GM12878 (cell line): ENCODE measurements around the gene REEP6. TPM values are rescaled to one million over a fixed set of nuclear protein-coding genes. Genes with fewer than 3 reads are reported as not detected.
"Not testable (repeated sequence)": the region's sequence is repeated elsewhere in the genome, so short reads cannot be mapped to it uniquely, and the experiment has no call there.

Experiments
- ATAC-seq: fragments of 200-7000 bp; cut with Tn5 transposase; 3 replicates; pipeline ENCODE4 v1.9.1; 2020; ENCODE audit warnings: mild to moderate bottlenecking, moderate library complexity
- BruUV-seq: library from RNA; stranded (reverse); fragments of 400-500 nt; replicated peaks from 2 replicates; lab custom pipeline; 2021; lab: Mats Ljungman, UMichigan
- CTCF ChIA-PET: fragments of 300-600 bp; sonication (Branson Sonifier 250); formaldehyde crosslinking; extraction: SDS; loops from one replicate; lab custom pipeline; 2021; ENCODE audit warnings: inconsistent platforms; lab: Yijun Ruan, JAX
- POLR2A ChIA-PET: fragments of 350-600 bp; formaldehyde crosslinking; extraction: SDS; loops from one replicate; lab custom pipeline; 2021; ENCODE audit warnings: inconsistent platforms; lab: Charles Lee
- RAD21 ChIA-PET: fragments of 300-600 bp; sonication (Branson Sonifier 250); formaldehyde crosslinking; loops from one replicate; lab custom pipeline; 2023; ENCODE audit warnings: antibody characterized with exemption; ENCODE audit not compliant: unreplicated experiment; lab: Charles Lee
- SMC1A ChIA-PET: fragments of 300-600 bp; sonication (Branson Sonifier 250); formaldehyde crosslinking; loops from one replicate; lab custom pipeline; 2023; ENCODE audit not compliant: unreplicated experiment, uncharacterized antibody; lab: Charles Lee
- DNase-seq: peaks from one replicate; pipeline ENCODE4 v3.0.0-alpha.2; 2011; ENCODE audit warnings: low read depth, low spot score
- FAIRE-seq: peaks from 3 replicates; lab custom pipeline; 2011; peaks lifted over from hg19 to GRCh38; lab: Jason Lieb, UNC
- H2AFZ ChIP-seq: 2 replicates; pipeline ENCODE4 v1.6.0; 2011; ENCODE audit warnings: low read depth, low read length, control low read depth; ENCODE audit not compliant: control insufficient read depth
- H3K27ac ChIP-seq: 2 replicates; pipeline ENCODE4 v1.5.1; 2011; ENCODE audit warnings: control low read depth; ENCODE audit not compliant: control insufficient read depth, insufficient read depth
- H3K27me3 ChIP-seq, 2 experiments: replicated peaks in 1 of 2; 2 replicates each; pipeline versions ENCODE4 v1.6.0 to v1.6.1; 2011; ENCODE audit warnings: low read length in 1 of 2; ENCODE audit not compliant: control insufficient read depth in 2 of 2, insufficient read depth in 2 of 2
- H3K36me3 ChIP-seq, 2 experiments: 2 replicates each; pipeline ENCODE4 v1.5.1; 2011; ENCODE audit warnings: low read length in 1 of 2; ENCODE audit not compliant: control insufficient read depth in 2 of 2, insufficient read depth in 2 of 2
- H3K4me1 ChIP-seq: 2 replicates; pipeline ENCODE4 v1.6.1; 2011; ENCODE audit warnings: mild to moderate bottlenecking, low read length, moderate library complexity, mixed read lengths; ENCODE audit not compliant: control insufficient read depth, insufficient read depth
- H3K4me2 ChIP-seq: 2 replicates; pipeline ENCODE4 v1.6.0; 2011; ENCODE audit warnings: control low read depth; ENCODE audit not compliant: control insufficient read depth, insufficient read depth
- H3K4me3 ChIP-seq: fragments of 200-600 bp; sonication (generic); 2 replicates; pipeline ENCODE4 v1.5.1; 2016
- H3K79me2 ChIP-seq: 2 replicates; pipeline ENCODE4 v1.6.0; 2011; ENCODE audit warnings: low read length; ENCODE audit not compliant: control insufficient read depth, insufficient read depth
- H3K9ac ChIP-seq: 2 replicates; pipeline ENCODE4 v1.8.0; 2011; ENCODE audit warnings: low read length, control low read depth, mixed read lengths; ENCODE audit not compliant: control insufficient read depth, insufficient read depth
- H3K9me3 ChIP-seq: replicated peaks from 3 replicates; pipeline ENCODE4 v1.5.1; 2011; ENCODE audit warnings: mild to moderate bottlenecking, low read length; ENCODE audit not compliant: control insufficient read depth, insufficient read depth
- H4K20me1 ChIP-seq: 2 replicates; pipeline ENCODE4 v1.6.0; 2011; ENCODE audit not compliant: control insufficient read depth, insufficient read depth
- ATF3 ChIP-seq: IDR thresholded peaks from 2 replicates; pipeline ENCODE4 v1.6.1; 2011; ENCODE audit warnings: low read depth, mild to moderate bottlenecking, low read length, moderate library complexity, borderline replicate concordance; ENCODE audit errors: extremely low read depth
- E4F1 ChIP-seq: fragments of 450-650 bp; IDR thresholded peaks from 2 replicates; pipeline ENCODE4 v1.6.1; 2018; ENCODE audit warnings: borderline replicate concordance, mild to moderate bottlenecking; ENCODE audit not compliant: partially characterized antibody
- GATAD2B ChIP-seq: fragments of 450-650 bp; conservative IDR thresholded peaks from 2 replicates; pipeline ENCODE4 v1.6.1; 2017; ENCODE audit warnings: low read depth, mild to moderate bottlenecking, moderate library complexity
- IKZF2 ChIP-seq, 2 experiments: fragments of 450-650 bp; IDR thresholded peaks; 2 replicates each; pipeline ENCODE4 v1.6.1; 2017; ENCODE audit warnings: mild to moderate bottlenecking in 2 of 2, moderate library complexity in 2 of 2
- MEF2B ChIP-seq: fragments of 450-650 bp; IDR thresholded peaks from 2 replicates; pipeline ENCODE4 v1.6.1; 2018; ENCODE audit warnings: mild to moderate bottlenecking, moderate library complexity; ENCODE audit not compliant: partially characterized antibody, poor library complexity, severe bottlenecking
- MTA2 ChIP-seq: fragments of 450-650 bp; IDR thresholded peaks from 2 replicates; pipeline ENCODE4 v1.6.1; 2016; ENCODE audit warnings: low read depth, mild to moderate bottlenecking, moderate library complexity
- NR2C1 ChIP-seq: fragments of 450-650 bp; IDR thresholded peaks from 2 replicates; pipeline ENCODE4 v1.6.1; 2017; ENCODE audit warnings: antibody characterized with exemption, mild to moderate bottlenecking, moderate library complexity
- RAD51 ChIP-seq: fragments of 450-650 bp; IDR thresholded peaks from 2 replicates; pipeline ENCODE4 v1.6.1; 2016; ENCODE audit warnings: moderate library complexity, mild to moderate bottlenecking, inconsistent platforms
- STAT1 ChIP-seq: fragments of 450-650 bp; conservative IDR thresholded peaks from 2 replicates; pipeline ENCODE4 v1.6.1; 2014; ENCODE audit warnings: antibody characterized with exemption, mild to moderate bottlenecking
- SUZ12 ChIP-seq: fragments of 200-600 bp; sonication (generic); IDR thresholded peaks from one replicate; pipeline ENCODE4 v1.6.1; 2018; ENCODE audit warnings: antibody characterized with exemption, mild to moderate bottlenecking; ENCODE audit not compliant: unreplicated experiment
- TCF3 ChIP-seq: IDR thresholded peaks from 2 replicates; pipeline ENCODE4 v1.6.1; 2012; ENCODE audit warnings: low read depth, mild to moderate bottlenecking, low read length, borderline replicate concordance; ENCODE audit not compliant: insufficient read depth
- WGBS: methylation state at CpG from one replicate; pipeline ENCODE4 v1.1.6; 2016; ENCODE audit warnings: low lambda C conversion rate; ENCODE audit not compliant: insufficient replicate concordance, insufficient coverage; ENCODE audit errors: missing lambda C conversion rate; 5-methylcytosine and 5-hydroxymethylcytosine counted together
- in situ Hi-C: fragments of 300-500 bp; cut with MboI; formaldehyde crosslinking; loops from 9 replicates; pipeline ENCODE4 v1.14.3; 2018; ENCODE audit warnings: mixed read lengths
- intact Hi-C: fragments of 100-400 bp; cut with micrococcal nuclease; formaldehyde crosslinking; loops from one replicate; pipeline ENCODE4 v1.14.2; 2022; ENCODE audit not compliant: unreplicated experiment
- polyA plus RNA-seq, 11 experiments: library from polyadenylated mRNA; depleted of rRNA in 4 of 11; unstranded in 6 of 11; stranded (reverse) in 5 of 11; fragments of >200 nt; fragmentation: Nextera tagmentation in 4 of 11; fragmentation: Illumina TruSeq in 1 of 11; extraction: Ambion mirVana in 4 of 11; extraction: Trizol in 1 of 11; gene quantifications; 1 replicate in 1 of 11; 2 replicates in 10 of 11; pipeline versions ENCODE4 v1.2.1 to v1.2.3, GENCODE V29; 2011 to 2016; ENCODE audit warnings: inconsistent platforms in 2 of 11, missing spikeins in 2 of 11, low read depth in 1 of 11
- total RNA-seq, 4 experiments: library from RNA; depleted of rRNA in 3 of 4; stranded (reverse); fragments of >200 nt in 3 of 4; fragmentation: Illumina TruSeq in 1 of 4; extraction: Trizol in 1 of 4; gene quantifications; 2 replicates each; pipeline versions ENCODE4 v1.2.1 to v1.2.3, GENCODE V29; 2013 to 2021

REEP6 gene
- total and polyA plus RNA-seq, 10 of the 15 experiments (the other 5 are each of a cell fraction or from before 2014, with no cell fraction given) = 0.06 to 1.1 (median 0.39) TPM; not detected in 2

GRCh38 chr19:1497578-1498235, 6.7 kb downstream of the REEP6 start:
- Histone ChIP-seq H3K4me1 (no peaks in the 10 kb centered on the region), H3K9ac (no peak overlapping the region), H3K27me3 (no peaks in the 10 kb centered on the region), H3K36me3 (no peaks in the 10 kb centered on the region), H3K9me3 (no peaks in the 10 kb centered on the region), H3K79me2 (no peaks in the 10 kb centered on the region), H3K27ac (no peak overlapping the region), H4K20me1 (no peaks in the 10 kb centered on the region), H2AFZ (no peak overlapping the region), H3K4me3 (no peak overlapping the region), H3K4me2 (no peak overlapping the region)
- TF ChIP-seq MTA2 (no peak), NR2C1 (no peak), GATAD2B (no peak), RAD51 (no peak), MEF2B (no peak), TCF3 (no peak), E4F1 (no peak), SUZ12 (no peak), IKZF2 (IDR thresholded peaks at IDR 0.05) (no peak), STAT1 (no peak), ATF3 (no peak)
- FAIRE-seq (no peak), ATAC-seq (no peak), DNase-seq (no peak)
- RAD21 ChIA-PET = no interaction called here
- in situ Hi-C loops = no loop called here
- 53% methylated on average over 25 of the region's 25 CpGs for WGBS
- POLR2A ChIA-PET = interaction anchor here (0.6 to 0.7 kb wide), 2 partner anchors 158 to 171 kb away, joined by 5 to 7 read pairs; no protein-coding TSS in a partner anchor
- BruUV-seq = no TSS peak
- CTCF ChIA-PET = interaction anchor here (1.2 kb wide), 1 partner anchor 11 kb away, joined by 5 read pairs; no protein-coding TSS in a partner anchor
- intact Hi-C loops = no loop called here
- SMC1A ChIA-PET = no interaction called here

GRCh38 chr19:1499231-1499630, 8.2 kb downstream of the REEP6 start:
- SMC1A ChIA-PET, POLR2A ChIA-PET: not testable (repeated sequence)

More at GRCh38 chr19:1499231-1499630, 8.2 kb downstream of the REEP6 start:
- FAIRE-seq, CTCF ChIA-PET, H3K4me1 ChIP-seq, H3K4me2 ChIP-seq, intact Hi-C loops, H3K27me3 ChIP-seq, H3K9me3 ChIP-seq, in situ Hi-C loops, H3K36me3 ChIP-seq, H2AFZ ChIP-seq, RAD21 ChIA-PET, DNase-seq, H3K79me2 ChIP-seq, ATAC-seq, H3K9ac ChIP-seq, BruUV-seq, H3K27ac ChIP-seq, H3K4me3 ChIP-seq, H4K20me1 ChIP-seq: not testable (repeated sequence)
- WGBS = 87% methylated on average over 6 of the region's 34 CpGs
